GM12872 (cell line): Measurements from ENCODE around the gene DUSP1.

Experiments
- TF ChIP-seq, protein P1 (sequence below): IDR thresholded peaks from 3 replicates; pipeline ENCODE4 v1.5.1; 2011; ENCODE audit warnings: low read depth, mild to moderate bottlenecking, low read length, moderate library complexity; ENCODE audit not compliant: insufficient read depth

Gene DUSP1

DNA sequence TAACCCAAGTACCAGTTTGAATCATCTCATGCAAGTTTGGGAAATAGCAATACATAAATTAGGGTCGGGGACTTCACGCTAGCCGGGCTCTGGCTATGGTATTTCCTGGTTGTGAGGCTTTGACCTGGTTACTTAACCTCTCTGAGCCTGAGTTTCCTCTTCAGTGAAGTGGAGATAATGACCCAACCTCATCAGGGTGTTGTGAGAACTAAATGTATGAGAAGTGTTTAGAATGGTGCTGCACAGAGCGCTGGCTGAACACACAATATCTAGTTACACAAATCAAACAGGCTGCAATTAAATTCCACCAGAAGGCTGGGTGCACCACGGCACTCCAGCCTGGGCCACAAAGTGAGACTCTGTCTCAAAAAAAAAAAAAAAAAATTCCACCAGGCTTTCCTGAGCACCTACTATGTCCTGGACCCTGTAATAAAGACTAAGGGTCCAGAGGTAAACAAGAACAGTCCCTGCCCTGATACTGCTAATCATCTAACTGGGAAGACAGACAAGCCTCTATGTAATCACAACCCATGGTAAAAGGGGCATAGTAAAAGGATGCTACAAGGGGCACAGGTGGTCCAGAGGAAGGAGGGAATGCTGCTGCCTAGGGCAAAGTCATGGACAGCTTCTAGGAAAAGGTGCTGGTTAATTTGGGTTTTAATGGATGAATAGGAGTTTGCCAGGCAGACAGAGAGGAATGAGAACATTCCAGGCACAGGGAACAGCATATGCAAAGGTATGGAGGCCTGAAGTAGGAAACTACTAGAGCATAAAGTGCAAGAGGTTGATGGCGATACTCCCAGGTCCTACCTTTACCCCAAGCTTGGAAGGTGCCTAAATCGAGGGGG lies 27.7 kb downstream of the DUSP1 start:
- TF ChIP-seq, protein P1, sequence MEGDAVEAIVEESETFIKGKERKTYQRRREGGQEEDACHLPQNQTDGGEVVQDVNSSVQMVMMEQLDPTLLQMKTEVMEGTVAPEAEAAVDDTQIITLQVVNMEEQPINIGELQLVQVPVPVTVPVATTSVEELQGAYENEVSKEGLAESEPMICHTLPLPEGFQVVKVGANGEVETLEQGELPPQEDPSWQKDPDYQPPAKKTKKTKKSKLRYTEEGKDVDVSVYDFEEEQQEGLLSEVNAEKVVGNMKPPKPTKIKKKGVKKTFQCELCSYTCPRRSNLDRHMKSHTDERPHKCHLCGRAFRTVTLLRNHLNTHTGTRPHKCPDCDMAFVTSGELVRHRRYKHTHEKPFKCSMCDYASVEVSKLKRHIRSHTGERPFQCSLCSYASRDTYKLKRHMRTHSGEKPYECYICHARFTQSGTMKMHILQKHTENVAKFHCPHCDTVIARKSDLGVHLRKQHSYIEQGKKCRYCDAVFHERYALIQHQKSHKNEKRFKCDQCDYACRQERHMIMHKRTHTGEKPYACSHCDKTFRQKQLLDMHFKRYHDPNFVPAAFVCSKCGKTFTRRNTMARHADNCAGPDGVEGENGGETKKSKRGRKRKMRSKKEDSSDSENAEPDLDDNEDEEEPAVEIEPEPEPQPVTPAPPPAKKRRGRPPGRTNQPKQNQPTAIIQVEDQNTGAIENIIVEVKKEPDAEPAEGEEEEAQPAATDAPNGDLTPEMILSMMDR: no peak

DNA sequence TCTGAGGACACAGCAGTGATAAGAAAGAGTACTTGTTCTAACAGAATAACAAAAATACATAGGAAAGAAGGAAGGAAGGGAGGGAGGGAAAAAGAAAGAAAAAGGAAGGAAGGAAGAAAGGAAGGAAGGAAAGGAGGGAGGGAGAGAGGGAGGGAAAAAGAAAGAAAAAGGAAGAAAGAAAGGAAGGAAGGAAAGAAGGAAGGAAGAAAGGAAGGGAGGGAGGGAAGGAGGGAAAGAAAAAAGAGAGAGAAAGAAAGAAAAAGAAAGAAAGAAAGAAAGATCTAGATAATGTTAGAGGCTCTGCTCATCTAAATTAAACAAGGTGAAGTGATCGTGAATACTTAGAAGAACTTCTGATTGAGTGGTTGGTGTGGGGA lies 29.8 kb downstream of the DUSP1 start:
- TF ChIP-seq, protein P1: no peak

DNA sequence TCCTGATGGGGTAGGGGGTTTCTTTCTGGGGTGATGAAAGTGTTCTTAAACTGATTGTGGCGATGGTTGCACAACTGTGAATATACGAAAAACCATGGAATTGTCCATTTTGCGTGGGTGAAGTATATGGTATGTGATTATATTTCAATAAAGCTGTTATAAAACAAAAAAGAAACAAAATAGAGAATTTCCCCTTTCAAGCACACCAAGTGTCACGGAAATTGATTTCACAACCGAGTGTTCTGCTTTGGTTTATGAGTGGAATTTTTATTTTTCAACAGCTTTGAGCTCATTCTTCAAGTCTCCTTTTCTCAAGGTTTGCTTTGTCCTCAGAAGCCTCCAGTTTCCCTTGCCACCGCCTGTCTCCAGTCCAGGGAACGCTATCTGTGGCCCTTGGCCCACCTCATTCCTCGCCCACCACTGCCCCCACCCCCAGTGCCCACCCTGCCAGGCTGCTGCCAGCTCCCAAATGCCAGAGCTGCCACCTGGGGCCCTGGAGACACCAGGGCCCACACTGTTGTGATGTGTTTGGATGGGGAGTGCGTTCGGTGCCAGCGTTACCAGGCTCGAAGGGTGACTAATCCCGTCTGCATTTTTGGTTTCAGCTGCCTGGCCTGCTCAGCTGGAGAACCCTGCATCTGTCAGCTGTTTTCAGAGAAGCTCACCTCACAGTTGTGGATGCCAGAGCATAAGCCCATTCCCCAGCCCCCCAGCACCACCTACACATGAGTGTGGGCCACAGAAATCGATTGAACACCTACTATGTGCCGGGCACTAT lies 30.4 kb downstream of the DUSP1 start:
- TF ChIP-seq, protein P1: no peak

DNA sequence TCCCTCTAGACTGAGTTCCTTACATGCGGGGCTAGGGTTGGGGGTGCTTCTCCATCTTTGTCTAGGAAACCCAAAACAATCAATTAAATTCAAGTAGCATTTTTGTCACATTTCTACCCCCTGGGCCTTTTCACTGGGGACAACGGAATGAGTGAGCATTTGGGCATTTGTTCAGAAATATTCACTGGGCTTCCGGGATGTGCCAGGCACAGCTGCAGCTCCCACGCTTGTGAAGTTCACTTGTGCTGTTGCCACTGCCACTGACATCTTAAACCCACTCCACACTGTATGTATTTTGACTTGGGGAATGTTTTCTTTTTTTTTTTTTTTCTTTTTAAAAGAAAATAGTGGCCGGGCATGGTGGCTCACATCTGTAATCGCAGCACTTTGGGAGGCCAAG lies 31.6 kb downstream of the DUSP1 start:
- TF ChIP-seq, protein P1: no peak

DNA sequence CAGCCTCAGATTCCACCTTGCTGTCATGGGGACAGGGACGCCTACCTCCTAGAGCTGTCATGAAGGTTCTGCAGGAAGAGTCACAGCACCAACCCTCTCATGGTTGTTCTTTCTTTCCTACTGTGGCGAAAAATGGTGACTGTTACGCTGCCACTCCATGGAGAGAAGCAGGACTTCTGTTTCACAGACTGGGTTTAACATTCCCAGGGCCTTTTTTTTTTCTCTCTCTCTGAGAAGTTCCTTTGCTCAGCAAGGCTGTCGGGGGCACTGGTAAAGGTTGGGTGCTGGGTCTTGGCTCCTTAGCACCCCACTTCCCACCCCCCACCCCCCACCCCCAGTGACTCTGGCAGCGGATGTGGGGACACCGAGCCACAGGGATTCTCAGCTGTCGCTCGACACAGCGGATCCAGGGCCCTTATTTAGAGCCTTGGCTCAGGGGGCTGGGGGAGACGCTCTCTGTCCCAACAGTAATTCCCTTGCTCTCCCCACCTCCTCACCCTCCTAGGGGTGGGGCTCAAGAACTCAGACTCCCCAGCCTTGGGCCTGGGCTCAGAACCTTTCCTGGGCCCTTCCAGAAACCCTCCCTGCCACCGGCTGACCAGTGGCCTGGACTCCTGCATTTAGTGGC lies 34.4 kb downstream of the DUSP1 start:
- TF ChIP-seq, protein P1: no peak

DNA sequence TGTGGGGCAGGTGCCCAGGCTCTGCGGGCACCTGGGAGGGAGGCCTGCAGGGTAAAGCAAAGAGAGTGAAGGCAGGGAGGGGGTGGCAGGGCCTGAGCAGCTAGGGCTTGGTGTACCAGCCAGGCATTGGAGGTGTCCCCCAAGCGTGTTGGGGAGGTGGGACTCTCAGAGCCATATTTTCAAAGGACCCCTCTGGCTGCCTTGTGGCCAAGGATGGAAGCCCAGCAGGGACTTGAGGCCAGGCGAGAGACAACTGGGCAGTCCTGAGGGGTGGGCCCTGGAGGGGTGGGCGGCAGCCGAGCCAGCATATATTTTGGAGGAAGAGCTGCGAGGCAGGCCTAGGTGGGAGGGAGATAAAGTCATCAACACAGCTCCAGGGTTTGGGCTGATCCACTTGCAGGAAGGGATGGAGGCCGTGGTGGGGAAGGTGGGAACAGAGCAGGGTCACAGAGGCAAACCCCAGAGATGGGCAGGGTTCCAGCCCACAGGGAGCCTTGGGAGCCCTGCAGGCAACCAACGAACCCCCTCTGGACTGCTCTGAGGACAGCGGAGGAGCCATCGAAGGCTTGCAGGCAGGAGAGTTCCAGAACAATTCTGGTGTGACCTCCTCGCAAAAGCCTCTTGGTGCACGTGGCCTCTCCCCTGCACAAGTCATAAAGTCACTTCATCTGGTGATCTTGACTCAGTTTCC lies 35.7 kb downstream of the DUSP1 start:
- TF ChIP-seq, protein P1: no peak

DNA sequence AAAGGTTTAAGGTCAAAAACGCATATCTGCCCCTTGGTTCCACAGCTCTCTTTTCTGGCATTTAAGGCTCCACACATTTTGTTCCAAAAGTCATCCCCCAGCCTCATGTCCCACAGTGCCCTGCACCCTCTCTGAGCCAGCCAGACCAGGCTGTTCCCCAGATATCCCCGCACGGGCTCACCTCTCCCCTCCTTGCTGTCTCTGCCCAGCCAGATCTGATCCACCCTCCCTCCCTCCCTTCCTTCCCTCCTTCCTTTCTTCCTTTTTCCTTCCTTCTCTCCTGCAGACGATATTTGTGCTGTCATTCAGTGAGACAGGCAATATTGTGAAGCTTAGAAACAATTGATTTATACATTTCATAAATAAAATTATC lies 37.0 kb downstream of the DUSP1 start:
- TF ChIP-seq, protein P1: no peak
